SK-N-SH (cell line): ENCODE data around the gene POLR3B. TPM values are rescaled to one million over a fixed set of nuclear protein-coding genes. Genes with fewer than 3 reads are reported as not detected.

Source experiments
- CTCF ChIA-PET: fragments of 300-600, 350-600 bp; formaldehyde crosslinking; extraction: SDS; loops from one replicate; lab custom pipeline; 2021; lab: Yijun Ruan, JAX
- POLR2A ChIA-PET: fragments of 350-600 bp; sonication (Branson Sonifier 250); formaldehyde crosslinking; extraction: SDS; loops from one replicate; lab custom pipeline; 2020; ENCODE audit warnings: antibody characterized with exemption, inconsistent platforms; lab: Yijun Ruan, JAX
- DNase-seq: peaks from one replicate; pipeline ENCODE4 v3.0.0; 2012
- H2AFZ ChIP-seq: fragments of 200-600 bp; sonication (generic); 2 replicates; pipeline ENCODE4 v1.8.1; 2016; ENCODE audit warnings: antibody characterized with exemption, mild to moderate bottlenecking, low read depth
- H3F3A ChIP-seq: fragments of 200-600 bp; sonication (generic); replicated peaks from 2 replicates; pipeline ENCODE3; 2016; ENCODE audit warnings: antibody characterized with exemption, mild to moderate bottlenecking; ENCODE audit not compliant: insufficient read depth
- H3K27ac ChIP-seq, 2 experiments: fragments of 200-500 bp in 1 of 2; fragments of 200-600 bp in 1 of 2; sonication (Bioruptor generic) in 1 of 2; sonication (generic), shearing (Covaris generic) in 1 of 2; 2 replicates each; pipeline versions ENCODE4 v1.5.1 to v1.6.1; 2014 to 2016; ENCODE audit warnings: low read depth in 2 of 2, inconsistent platforms in 1 of 2, low read length in 1 of 2, mild to moderate bottlenecking in 1 of 2, mixed read lengths in 1 of 2
- H3K27me3 ChIP-seq: fragments of 200-600 bp; sonication (generic), shearing (Covaris generic); 2 replicates; pipeline ENCODE4 v1.6.1; 2016; ENCODE audit warnings: mixed run types; ENCODE audit not compliant: insufficient read depth
- H3K36me3 ChIP-seq, 2 experiments: fragments of 200-500 bp in 1 of 2; fragments of 200-600 bp in 1 of 2; sonication (Bioruptor generic) in 1 of 2; sonication (generic) in 1 of 2; replicated peaks in 1 of 2; 2 replicates each; pipeline versions ENCODE3 to v1.5.1; 2014 to 2016; ENCODE audit warnings: low read length in 1 of 2, mild to moderate bottlenecking in 1 of 2; ENCODE audit not compliant: insufficient read depth in 2 of 2, control insufficient read depth in 1 of 2
- H3K4me1 ChIP-seq, 2 experiments: fragments of 200-500 bp in 1 of 2; fragments of 200-600 bp in 1 of 2; sonication (Bioruptor generic) in 1 of 2; sonication (generic), shearing (Covaris generic) in 1 of 2; 2 replicates each; pipeline versions ENCODE4 v1.5.1 to v1.6.1; 2014 to 2016; ENCODE audit warnings: low read depth in 1 of 2, low read length in 1 of 2, mixed run types in 1 of 2; ENCODE audit not compliant: insufficient read depth in 2 of 2, control insufficient read depth in 1 of 2
- H3K4me2 ChIP-seq: fragments of 200-600 bp; sonication (generic), shearing (Covaris generic); 2 replicates; pipeline ENCODE4 v1.6.1; 2017; ENCODE audit warnings: mixed run types
- H3K4me3 ChIP-seq, 2 experiments: fragments of 200-500 bp in 1 of 2; fragments of 200-600 bp in 1 of 2; sonication (Bioruptor generic) in 1 of 2; sonication (generic), shearing (Covaris generic) in 1 of 2; 2 replicates each; pipeline versions ENCODE4 v1.5.1 to v1.8.1; 2014 to 2016; ENCODE audit warnings: low read depth in 2 of 2, inconsistent platforms in 1 of 2, low read length in 1 of 2, mild to moderate bottlenecking in 1 of 2, mixed read lengths in 1 of 2, moderate library complexity in 1 of 2
- H3K79me2 ChIP-seq: fragments of 200-600 bp; sonication (generic); 2 replicates; pipeline ENCODE4 v1.8.1; 2017; ENCODE audit warnings: mild to moderate bottlenecking; ENCODE audit not compliant: insufficient read depth
- H3K9ac ChIP-seq: fragments of 200-600 bp; sonication (generic); 2 replicates; pipeline ENCODE4 v1.6.1; 2017; ENCODE audit warnings: mixed run types
- H3K9me2 ChIP-seq: fragments of 200-600 bp; sonication (generic); 2 replicates; pipeline ENCODE4 v1.6.1; 2017; ENCODE audit warnings: mixed run types
- H3K9me3 ChIP-seq: fragments of 200-600 bp; sonication (generic); 2 replicates; pipeline ENCODE4 v1.6.1; 2017; ENCODE audit warnings: mixed run types, mild to moderate bottlenecking, moderate library complexity
- H4K20me1 ChIP-seq: fragments of 200-600 bp; sonication (generic); 2 replicates; pipeline ENCODE4 v1.6.1; 2017; ENCODE audit warnings: mild to moderate bottlenecking, mixed run types; ENCODE audit not compliant: insufficient read depth
- CHD2 ChIP-seq: fragments of 150-350 bp; IDR thresholded peaks from 2 replicates; pipeline ENCODE4 v1.6.1; 2018; ENCODE audit warnings: low read length; ENCODE audit not compliant: partially characterized antibody
- EP300 ChIP-seq, 2 experiments: IDR thresholded peaks; 2 replicates each; pipeline versions ENCODE4 v1.4.0 to v1.6.1; 2012; ENCODE audit warnings: borderline replicate concordance in 1 of 2, low read depth in 1 of 2, low read length in 1 of 2
- FOSL2 ChIP-seq: IDR thresholded peaks from 2 replicates; pipeline ENCODE4 v1.4.0; 2012; ENCODE audit warnings: low read depth, mild to moderate bottlenecking, moderate library complexity, borderline replicate concordance
- FOXM1 ChIP-seq: IDR thresholded peaks from 2 replicates; pipeline ENCODE4 v1.4.0; 2012; ENCODE audit warnings: low read depth, mild to moderate bottlenecking
- GABPA ChIP-seq: IDR thresholded peaks from 2 replicates; pipeline ENCODE4 v1.4.0; 2012; ENCODE audit warnings: low read depth, mild to moderate bottlenecking
- GATA2 ChIP-seq: sonication (generic); formaldehyde crosslinking; IDR thresholded peaks from 2 replicates; pipeline ENCODE4 v1.5.0; 2020; ENCODE audit warnings: mild to moderate bottlenecking, missing genetic modification reagents
- IRF3 ChIP-seq: fragments of 150-350 bp; IDR thresholded peaks from 2 replicates; pipeline ENCODE4 v1.6.1; 2016; ENCODE audit warnings: mild to moderate bottlenecking, low read depth, low read length
- JUND ChIP-seq: IDR thresholded peaks from 2 replicates; pipeline ENCODE4 v1.4.0; 2012
- MXI1 ChIP-seq: IDR thresholded peaks from 2 replicates; pipeline ENCODE4 v1.6.1; 2012; ENCODE audit warnings: mild to moderate bottlenecking, low read depth, low read length, improper control_type of control experiment
- NFIC ChIP-seq: IDR thresholded peaks from 2 replicates; pipeline ENCODE4 v1.4.0; 2012; ENCODE audit warnings: borderline replicate concordance
- POLR2AphosphoS5 ChIP-seq: IDR thresholded peaks from 2 replicates; pipeline ENCODE4 v1.6.1; 2012; ENCODE audit warnings: low read depth, low read length
- RCOR1 ChIP-seq: fragments of 150-350 bp; IDR thresholded peaks from 2 replicates; pipeline ENCODE4 v1.6.1; 2017; ENCODE audit warnings: antibody characterized with exemption, low read length
- SMC3 ChIP-seq: IDR thresholded peaks from 2 replicates; pipeline ENCODE4 v1.6.1; 2012; ENCODE audit warnings: low read depth, low read length, improper control_type of control experiment
- TCF12 ChIP-seq: IDR thresholded peaks from 2 replicates; pipeline ENCODE4 v1.4.0; 2012
- TEAD4 ChIP-seq: IDR thresholded peaks from 2 replicates; pipeline ENCODE4 v1.4.0; 2012; ENCODE audit warnings: mild to moderate bottlenecking, borderline replicate concordance; ENCODE audit not compliant: insufficient read depth
- YY1 ChIP-seq: IDR thresholded peaks from 2 replicates; pipeline ENCODE4 v1.4.0; 2012; ENCODE audit warnings: low read depth, mild to moderate bottlenecking
- WGBS: methylation state at CpG from one replicate; pipeline ENCODE4 v1.1.6; 2017; ENCODE audit warnings: low lambda C conversion rate; 5-methylcytosine and 5-hydroxymethylcytosine counted together
- polyA plus RNA-seq, 3 experiments: library from polyadenylated mRNA; depleted of rRNA; stranded (reverse); fragments of >200 nt; gene quantifications; 2 replicates each; pipeline ENCODE4 v1.2.3, GENCODE V29; 2012
- TF ChIP-seq, protein P1 (sequence below): IDR thresholded peaks from 2 replicates; pipeline ENCODE4 v1.4.0; 2012; ENCODE audit warnings: low read depth
- TF ChIP-seq, protein P2 (sequence below): IDR thresholded peaks from 2 replicates; pipeline ENCODE4 v1.4.0; 2012; ENCODE audit warnings: low read depth, borderline replicate concordance

Gene POLR3B
- polyA plus RNA-seq, 1 of the 3 experiments (the other 2 are of a cell fraction) = 3.3 TPM

DNA sequence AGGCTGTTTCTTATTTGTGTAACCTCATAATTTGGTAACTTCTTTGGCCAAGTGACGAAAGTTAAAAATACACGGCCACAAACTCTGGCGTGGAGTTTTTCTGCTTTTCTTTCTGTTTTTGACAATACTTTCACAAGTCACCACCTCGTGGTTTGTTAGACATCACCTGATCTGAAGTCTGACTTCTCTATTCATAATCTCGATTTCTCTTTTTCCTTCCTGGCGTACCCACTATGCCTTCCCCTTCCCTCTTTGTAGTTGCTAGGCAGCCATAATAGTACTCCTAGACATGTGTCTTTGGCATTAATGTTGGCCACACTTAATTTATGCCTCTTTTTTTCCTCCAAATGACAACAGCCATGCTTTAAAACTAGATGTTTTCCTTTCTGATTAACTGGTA, 97.6 kb downstream of the POLR3B start:
- H3K4me1 ChIP-seq = no peaks in the 10 kb centered on the region
- no peaks in the 10 kb centered on the region for H3K9me3 ChIP-seq
- ChIA-PET CTCF (no interaction called here), POLR2A (no interaction called here)
- H3K9ac ChIP-seq = no peak overlapping the region
- WGBS = 84% methylated on average over 6 of the region's 6 CpGs
- DNase-seq = no peak
- H3K27me3 ChIP-seq = no peaks in the 10 kb centered on the region
- H4K20me1 ChIP-seq = no peaks in the 10 kb centered on the region
- no peaks in the 10 kb centered on the region for H3K9me2 ChIP-seq
- TF ChIP-seq TEAD4 (no peak), MXI1 (no peak), RCOR1 (no peak)
- H3K27ac ChIP-seq = no peak overlapping the region
- no peak overlapping the region for H3K4me3 ChIP-seq
- H3K79me2 ChIP-seq = no peaks in the 10 kb centered on the region
- H2AFZ ChIP-seq = no peak overlapping the region
- H3K4me2 ChIP-seq = no peak overlapping the region
- peaks cover 16 to 26% of the 10 kb centered on the region in 2 experiments for H3K36me3 ChIP-seq
- no peaks in the 10 kb centered on the region for H3F3A ChIP-seq

DNA sequence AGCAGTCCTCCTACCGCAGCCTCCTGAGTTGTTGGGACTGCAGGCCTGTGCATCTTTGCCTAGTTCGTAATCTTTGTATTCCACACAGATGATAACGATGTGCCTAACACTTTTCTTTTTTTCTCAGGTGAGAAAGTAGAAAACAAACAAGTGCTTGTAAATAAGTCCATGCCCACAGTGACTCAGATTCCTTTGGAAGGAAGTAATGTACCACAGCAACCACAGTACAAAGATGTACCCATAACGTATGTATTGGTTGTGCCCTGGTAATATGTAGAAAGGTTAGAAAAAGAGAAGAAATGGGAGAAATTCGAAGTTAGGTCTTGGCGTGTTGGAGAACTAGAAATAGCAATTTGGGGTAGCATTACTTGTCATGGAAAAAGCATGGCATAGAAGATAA, 101.6 kb downstream of the POLR3B start:
- TF ChIP-seq GABPA (no peak), TCF12 (no peak), YY1 (no peak), SMC3 (no peak), IRF3 (no peak), TEAD4 (no peak), CHD2 (no peak), GATA2 (CRISPR knock-in tag) (no peak), POLR2AphosphoS5 (no peak), JUND (no peak), FOXM1 (no peak), RCOR1 (no peak), NFIC (no peak), EP300 (IDR thresholded peaks at IDR 0.05; ENCODE audit: borderline replicate concordance in 1 of 2, low read depth in 1 of 2, low read length in 1 of 2) (no peak), FOSL2 (no peak)
- TF ChIP-seq, protein P1, sequence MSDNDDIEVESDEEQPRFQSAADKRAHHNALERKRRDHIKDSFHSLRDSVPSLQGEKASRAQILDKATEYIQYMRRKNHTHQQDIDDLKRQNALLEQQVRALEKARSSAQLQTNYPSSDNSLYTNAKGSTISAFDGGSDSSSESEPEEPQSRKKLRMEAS = no peak
- TF ChIP-seq, protein P2, sequence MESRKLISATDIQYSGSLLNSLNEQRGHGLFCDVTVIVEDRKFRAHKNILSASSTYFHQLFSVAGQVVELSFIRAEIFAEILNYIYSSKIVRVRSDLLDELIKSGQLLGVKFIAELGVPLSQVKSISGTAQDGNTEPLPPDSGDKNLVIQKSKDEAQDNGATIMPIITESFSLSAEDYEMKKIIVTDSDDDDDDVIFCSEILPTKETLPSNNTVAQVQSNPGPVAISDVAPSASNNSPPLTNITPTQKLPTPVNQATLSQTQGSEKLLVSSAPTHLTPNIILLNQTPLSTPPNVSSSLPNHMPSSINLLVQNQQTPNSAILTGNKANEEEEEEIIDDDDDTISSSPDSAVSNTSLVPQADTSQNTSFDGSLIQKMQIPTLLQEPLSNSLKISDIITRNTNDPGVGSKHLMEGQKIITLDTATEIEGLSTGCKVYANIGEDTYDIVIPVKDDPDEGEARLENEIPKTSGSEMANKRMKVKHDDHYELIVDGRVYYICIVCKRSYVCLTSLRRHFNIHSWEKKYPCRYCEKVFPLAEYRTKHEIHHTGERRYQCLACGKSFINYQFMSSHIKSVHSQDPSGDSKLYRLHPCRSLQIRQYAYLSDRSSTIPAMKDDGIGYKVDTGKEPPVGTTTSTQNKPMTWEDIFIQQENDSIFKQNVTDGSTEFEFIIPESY = no peak
- Histone ChIP-seq H3K4me3 (no peak overlapping the region), H3K36me3 (peaks cover 16 to 28% of the 10 kb centered on the region in 2 experiments), H3K27ac (no peak overlapping the region), H3F3A (no peaks in the 10 kb centered on the region), H2AFZ (no peak overlapping the region), H4K20me1 (no peaks in the 10 kb centered on the region), H3K79me2 (no peaks in the 10 kb centered on the region), H3K4me1 (no peaks in the 10 kb centered on the region; a peak in 1 of 4 replicates), H3K9ac (no peak overlapping the region), H3K9me3 (no peaks in the 10 kb centered on the region), H3K27me3 (no peaks in the 10 kb centered on the region), H3K4me2 (no peak overlapping the region), H3K9me2 (no peaks in the 10 kb centered on the region)
- CTCF ChIA-PET = interaction anchor here (0.6 kb wide), 1 partner anchor 39 kb away, joined by 3 read pairs; no protein-coding TSS in a partner anchor
- WGBS = 95% methylated on average over 6 of the region's 6 CpGs
- POLR2A ChIA-PET = no interaction called here
- DNase-seq = no peak
